ENCODE data around the gene MCM3. TPM values are rescaled to one million over a fixed set of nuclear protein-coding genes. Genes with fewer than 3 reads are reported as not detected.

Gene MCM3
- polyA plus RNA-seq, 1 donor, result 150 TPM

DNA sequence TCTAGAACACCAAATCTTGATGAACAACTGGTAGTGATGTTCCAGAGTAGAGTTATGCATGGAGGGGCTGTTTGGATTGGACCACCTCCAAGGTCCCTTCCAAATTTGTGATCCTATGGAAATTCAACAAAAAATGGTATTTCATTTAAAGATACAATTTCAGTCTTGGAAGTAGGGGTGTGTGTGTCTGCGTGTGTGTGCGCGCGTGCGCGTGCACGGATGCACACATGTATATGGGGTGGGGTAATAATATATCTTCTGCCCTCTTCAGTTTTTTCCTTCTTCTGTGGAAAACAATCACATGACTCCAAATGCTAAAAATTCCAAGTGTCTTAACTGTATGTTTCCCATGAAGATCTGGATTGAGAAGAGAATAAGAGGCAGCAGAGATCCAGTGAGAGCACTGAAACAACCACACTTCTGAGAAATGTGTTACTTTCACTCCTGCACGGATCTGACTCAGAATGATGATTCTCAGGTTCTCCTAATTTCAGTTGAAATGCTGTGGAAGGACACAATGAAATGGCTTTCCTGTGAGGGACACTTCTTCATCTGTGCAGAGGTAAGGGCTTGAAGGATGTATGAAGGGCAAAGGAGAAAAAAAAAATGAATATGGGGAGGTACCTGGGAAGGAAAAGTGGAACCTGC, 29.7 kb downstream of the MCM3 start:
- DNase-seq, result no peak

DNA sequence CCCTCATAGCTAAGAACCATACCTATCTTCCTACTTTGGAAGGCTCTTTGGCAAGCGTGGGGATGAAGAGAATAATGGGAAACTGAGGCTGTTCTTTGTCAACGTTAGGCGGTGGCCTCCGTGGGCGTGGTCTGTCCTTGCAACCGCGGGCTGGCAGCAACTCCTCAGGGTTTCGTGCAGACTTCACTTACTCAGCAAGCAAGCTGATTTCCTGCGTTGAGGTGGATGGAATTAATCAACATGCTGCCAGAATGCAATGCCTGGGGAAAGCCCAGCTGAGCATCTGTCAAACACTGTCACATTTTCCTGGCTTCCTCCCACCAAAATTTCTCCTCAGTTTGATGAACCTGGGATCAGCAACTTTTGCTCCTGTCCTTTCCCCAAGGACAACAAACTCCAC, 31.0 kb downstream of the MCM3 start:
- no peak for DNase-seq

DNA sequence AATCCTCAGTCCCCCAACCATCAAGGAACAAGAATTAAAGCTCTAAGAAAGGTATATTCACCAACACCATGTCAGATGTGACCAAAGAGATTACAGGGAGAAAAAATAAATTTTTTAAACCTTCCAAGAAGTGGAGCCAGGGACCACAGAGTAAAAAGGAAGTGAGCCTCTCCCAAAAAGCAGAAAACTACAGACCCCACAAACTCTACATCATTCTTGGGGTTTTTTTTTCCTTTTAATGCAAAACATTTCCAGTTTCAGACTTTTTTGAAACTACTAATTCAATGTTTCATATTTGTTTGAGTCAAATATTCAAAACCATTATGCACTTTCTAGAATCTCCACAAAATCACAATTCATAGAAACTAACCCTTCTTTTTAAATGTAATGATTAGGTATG, 33.4 kb downstream of the MCM3 start:
- DNase-seq, result no peak

DNA sequence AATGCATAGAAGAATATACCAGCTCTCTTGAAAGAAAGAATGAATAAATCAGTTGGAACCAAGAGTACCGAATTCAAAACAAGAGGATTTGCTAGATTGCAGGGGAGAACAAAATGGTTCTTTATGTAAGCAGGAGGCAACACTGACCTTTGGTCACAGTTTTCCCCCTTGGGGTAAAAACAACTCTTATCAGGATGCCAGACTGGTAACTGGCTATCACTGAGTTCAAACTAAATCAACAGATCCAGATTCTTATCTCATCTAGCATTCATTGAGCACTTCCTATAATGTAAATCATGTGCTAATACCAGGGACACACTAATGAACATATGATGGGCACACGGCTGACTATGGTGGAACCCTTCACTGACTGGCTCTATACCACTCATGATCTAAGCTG, 35.5 kb downstream of the MCM3 start:
- no peak for DNase-seq

DNA sequence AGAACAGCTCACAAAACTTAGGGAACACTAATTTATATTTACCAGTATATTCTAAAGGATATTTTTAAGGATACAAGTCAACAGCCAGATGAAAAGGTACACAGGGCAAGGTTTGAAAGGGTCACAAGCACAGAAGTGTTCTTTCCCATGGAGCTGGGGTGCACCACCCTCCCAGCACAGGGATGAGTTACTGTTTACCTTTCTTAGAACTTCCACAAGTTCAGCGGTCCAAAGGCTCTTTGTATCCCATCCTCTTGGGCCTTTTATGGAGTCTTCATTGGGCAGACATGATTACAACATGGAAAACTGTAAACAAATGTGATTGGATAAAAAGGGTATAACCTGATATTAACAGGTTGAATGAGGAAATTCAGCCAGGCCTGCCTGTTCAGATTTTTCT, 39.1 kb downstream of the MCM3 start:
- no peak for DNase-seq

DNA sequence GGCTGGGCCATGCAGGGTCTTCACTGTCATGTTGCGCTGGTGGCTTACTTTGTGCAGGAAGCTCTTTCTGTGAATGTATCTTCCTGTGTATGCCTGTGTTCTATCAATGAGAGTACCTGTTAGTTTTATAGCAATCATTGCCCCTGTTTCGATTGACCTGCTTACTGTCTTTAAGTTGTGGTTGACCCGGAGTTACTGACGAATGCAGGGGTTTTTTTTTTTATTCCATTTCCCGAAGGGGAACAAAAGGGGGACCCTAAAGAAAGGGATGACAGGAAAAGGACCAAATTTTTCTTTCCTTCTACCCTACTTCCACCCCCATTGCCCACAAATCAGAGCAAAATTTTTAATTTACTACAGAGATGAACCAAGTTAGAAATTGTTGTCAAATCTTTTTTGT, 40.1 kb downstream of the MCM3 start, which contains the start of gene IL17F:
Gene IL17F (minus strand): TSS at position 101 of the 400 bp plus-strand sequence. CDS start 71 bp downstream, at position 30.
- no peak for DNase-seq

DNA sequence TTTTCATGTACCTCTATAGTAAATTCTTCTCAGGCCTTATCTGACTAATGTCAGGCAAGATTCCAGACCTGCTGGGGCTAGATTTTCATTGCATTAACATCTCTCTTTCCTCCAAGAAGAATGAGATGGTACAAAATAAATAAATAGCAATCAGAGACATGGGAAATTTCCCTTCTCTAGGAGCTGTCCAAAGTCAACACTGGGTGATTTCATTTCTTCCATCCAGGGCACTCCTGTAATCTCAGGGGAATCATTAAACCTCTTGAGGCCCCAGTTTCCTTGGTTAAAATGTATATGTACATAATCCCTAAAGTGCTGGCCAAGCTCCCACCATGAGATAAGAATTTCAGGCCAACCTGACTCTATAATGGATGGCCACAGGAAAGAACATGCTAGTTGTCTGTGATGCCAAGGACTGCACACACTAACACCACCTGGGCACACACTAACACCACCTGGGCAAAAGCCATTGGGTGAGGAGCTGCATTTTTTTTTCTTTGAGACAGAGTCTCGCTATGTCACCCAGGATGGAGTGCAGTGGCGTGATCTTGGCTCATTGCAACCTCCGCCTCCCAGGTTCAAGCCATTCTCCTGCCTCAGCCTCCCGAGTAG, 41.2 kb downstream of the MCM3 start:
- DNase-seq, result no peak

DNA sequence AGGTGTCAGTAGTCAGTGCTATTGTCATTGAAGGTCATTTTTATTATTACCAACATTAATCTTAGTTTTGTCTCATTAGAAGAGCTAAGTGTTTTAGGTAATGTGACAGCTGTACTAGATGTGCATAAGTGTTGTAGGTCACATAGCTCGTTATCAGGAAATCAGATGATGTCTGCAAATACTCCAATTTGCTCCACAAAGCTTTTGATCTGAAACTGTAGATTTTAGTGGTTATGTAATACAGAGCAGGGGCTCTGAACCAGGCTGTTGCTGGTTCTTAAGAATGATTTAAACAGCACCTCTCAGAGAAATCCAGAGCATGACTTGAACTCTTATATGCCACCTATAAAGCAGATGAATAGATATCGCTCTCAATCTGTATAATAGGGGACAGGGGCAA, 42.7 kb downstream of the MCM3 start:
- no peak for DNase-seq

DNA sequence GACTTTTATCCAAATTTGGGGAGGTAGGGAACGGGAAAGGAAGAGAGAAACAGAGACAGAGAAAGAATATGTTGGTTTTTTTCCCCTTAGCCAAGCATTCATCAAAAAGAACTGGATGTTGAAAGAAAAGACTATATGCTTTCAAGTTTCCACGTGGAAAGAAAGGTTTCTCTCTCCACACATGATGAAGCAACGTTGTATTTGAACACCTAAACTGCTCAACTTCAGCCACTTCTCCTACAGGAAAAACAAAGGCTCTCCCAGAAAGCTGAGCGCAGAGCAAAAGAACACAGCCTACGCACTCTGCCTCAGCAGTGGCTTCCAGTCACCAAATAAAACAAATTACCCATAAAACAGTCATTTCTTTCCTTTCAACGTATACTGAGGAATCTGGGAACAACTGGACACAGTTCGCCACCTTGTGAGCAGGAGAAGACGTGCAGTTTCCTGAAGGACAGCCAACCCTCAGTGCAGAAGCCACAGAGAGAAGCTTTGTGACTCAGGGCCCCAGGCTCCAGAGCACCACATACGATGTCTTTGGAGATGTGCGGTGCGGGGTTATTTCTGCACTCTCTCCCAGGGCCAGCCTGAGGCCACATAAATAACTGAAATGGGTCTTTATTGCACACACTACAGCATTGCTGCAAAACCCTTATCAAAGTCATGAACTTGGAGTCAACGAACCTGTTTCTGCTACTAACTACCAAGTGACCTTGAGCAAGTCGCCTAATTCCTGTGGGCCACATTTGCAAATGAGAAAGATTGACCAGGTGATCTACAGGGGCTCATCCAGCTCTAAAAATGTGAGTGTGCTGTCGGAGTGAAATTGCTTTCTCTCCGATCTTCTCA, 50.3 kb downstream of the MCM3 start:
- DNase-seq, result peak; percentile 84

DNA sequence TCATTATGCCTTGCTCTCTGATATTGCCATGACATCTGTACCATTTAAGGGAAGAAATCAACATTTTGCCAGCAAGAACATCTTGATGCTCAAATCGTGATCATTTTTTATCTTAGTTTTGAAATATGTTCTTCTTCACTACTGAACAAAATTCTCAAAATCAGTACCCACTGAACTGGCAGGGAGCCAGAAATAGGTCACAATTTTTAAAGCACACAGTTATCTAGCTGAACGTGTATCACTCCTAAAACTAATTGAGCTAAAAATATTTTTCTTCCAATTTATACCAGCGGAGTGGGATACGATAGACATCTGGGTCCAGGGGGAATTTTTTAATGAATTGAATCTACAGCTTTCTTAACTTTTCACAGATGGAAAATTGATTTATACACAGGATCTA, 51.5 kb downstream of the MCM3 start:
- no peak for DNase-seq

DNA sequence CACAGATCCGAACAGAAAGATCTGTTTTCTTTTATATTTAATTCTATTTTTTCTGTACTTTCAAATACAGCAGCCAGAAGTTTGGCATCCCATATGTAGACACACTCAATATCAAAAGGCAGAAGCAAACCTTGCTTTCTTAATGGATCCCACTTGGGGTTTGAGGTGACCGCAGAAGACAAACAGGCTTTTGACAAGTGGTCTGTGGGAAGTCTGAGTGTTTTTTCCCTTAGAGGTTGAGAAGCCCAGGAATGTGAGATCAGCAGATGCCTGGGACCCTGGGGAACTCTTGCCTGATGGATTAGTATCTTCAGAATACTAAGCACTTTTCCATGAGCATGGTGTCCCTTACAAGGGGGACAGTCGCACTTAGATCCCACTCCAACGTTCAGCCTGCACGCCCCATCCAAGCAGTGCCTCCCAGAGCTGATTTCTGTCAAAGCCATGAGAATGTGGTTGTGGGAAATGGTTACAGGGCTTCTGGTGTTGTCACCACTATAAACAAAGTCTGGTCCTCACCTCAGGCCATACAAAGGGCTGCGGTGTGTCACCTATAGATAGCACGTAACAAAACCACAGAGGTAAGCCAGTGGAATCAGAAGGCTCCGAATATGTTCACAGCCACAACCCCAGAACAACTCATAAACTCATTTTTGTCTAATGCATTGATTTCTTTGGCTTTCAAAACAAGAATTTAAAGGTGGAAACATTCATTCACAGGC, 53.0 kb downstream of the MCM3 start:
- no peak for DNase-seq

DNA sequence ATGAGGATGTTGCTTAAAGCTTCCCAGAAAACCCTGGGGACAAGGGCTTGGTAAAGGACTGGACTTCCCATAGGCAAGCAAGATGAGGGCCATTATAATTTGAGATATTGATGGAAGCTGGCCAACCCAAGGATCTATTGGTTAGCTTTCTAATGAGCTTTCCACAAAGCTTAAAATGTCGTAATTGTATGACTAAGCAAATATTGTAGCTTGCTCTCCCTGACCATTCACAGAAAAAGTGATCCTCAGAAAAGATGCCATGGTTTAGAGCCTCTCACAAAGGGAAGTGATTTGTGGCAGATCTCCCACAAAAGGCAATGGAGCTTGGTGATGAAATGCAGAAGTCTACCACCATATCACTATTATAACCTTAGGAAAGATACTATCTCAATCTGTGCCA, 53.9 kb downstream of the MCM3 start:
- no peak for DNase-seq

DNA sequence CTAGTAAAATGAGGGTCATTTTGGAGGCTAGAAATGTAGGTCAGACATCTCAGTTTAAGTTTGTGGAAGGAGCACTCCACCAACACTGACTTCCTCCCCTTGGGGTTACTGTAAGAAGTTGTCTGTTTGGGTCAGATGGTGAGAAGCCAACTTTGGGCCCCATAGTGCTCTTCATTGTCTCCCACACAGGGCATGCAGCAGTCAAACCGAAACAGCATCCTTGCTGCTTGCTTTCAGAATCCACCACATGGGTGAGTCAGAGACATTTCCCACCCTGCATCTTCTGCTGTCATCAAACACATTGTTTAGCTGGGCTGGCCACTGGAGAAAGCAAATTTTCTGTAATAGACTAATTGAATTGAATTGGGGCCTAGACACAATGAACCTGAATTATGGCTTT, 57.0 kb downstream of the MCM3 start:
- no peak for DNase-seq

DNA sequence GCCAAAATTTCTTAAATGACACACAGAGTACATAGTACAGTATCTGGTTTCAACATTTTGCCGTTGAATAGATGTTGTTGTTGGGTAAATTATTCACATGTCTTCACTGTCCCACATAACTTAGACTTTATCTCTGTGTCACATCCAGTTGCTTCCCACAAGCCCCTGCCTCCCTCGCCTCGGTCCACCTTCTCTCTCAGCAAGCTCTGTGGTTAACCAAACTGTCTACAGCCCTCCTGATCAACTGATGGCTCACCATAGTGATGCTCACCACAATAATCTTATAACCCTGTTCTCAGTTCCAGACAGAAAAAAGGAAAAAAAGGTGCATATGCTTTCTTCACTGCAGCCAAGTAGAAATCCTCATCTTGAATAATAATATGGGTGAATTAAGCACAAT, 63.2 kb downstream of the MCM3 start:
- DNase-seq, result no peak

DNA sequence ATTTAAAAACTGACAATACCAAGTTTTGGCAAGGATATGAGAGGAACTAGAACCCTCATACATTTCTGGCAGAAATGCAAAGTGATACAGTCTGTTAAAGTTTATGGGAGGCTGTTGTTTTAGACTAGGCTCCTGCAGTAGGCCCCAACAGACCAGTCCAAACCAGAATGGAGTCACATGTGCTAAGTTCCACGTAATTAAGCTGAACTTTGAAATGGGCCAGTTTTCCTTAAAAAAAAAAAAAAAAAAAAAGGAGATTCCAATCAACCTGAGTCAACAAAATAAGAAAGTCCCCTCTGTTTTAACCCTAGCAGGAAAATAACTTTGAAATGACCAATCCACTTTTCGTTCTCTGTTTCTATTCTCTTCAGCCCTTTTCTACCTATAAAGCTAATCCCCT, 66.8 kb downstream of the MCM3 start:
- DNase-seq, result no peak

DNA sequence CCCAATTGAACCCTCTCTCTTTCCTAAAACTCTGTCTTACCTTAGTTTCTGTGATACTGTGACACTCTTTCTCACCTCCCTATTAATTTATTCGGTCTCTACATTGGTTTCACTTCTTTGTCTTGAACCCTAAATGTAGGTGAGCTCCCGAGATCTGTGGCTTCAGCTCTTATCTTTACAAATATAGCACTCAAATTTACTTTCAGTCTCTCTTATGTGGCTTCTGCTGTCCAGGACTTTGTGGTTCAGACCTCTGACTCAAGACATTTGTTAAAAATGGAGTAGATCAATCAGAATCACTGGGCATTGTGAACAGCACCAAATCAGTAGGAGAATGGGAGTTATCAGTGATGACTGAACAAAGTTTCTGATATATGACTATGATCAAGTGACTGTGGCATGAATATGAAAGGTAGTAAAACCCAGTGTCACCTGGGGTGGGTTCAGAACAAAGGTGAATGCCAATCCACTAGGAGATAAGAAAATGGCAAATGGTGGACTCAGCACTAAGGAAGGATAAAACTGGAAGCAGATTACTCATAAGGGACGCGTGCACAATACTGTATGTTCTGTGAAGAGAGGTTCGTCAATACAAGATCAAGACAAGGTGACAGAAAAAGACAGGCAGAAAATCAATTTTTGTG, 67.5 kb downstream of the MCM3 start:
- no peak for DNase-seq

DNA sequence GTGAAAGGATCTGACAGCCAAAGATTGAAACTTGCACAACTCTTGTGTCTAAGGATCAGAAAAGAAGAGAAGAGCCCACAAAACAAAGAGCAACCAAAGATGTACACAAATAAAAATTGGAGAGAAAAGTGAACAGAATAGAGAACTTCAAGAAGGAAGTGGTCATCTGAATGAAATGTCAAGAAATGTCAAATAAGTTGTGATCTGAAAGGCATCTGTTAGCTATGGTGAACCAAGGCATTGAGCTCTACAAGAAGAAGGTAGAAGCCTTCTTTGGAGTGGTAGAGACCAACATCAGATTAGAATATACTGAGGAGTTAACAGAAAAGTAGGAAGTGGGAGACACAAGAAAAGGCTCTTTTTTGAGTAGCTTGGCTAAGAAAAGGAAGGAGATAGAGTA, 68.8 kb downstream of the MCM3 start:
- DNase-seq, result no peak

Other genes with a start within 250 kb of the MCM3 start
- gene PKHD1, start 197.1 kb downstream of the MCM3 start, polyA plus RNA-seq (ENCODE audit: insufficient read length), result 27.5 TPM
- gene IL17A, start 98.4 kb downstream of the MCM3 start, polyA plus RNA-seq (ENCODE audit: insufficient read length), result not detected
- 0.40 TPM for gene IL17F, start 40.2 kb downstream of the MCM3 start, polyA plus RNA-seq (ENCODE audit: insufficient read length)
- 26.3 TPM for gene PAQR8, start 77.4 kb upstream of the MCM3 start, polyA plus RNA-seq (ENCODE audit: insufficient read length)
- gene EFHC1, start 135.6 kb upstream of the MCM3 start, polyA plus RNA-seq (ENCODE audit: insufficient read length), result 88.3 TPM